ENCODE measurements around the gene APOO.

DNA sequence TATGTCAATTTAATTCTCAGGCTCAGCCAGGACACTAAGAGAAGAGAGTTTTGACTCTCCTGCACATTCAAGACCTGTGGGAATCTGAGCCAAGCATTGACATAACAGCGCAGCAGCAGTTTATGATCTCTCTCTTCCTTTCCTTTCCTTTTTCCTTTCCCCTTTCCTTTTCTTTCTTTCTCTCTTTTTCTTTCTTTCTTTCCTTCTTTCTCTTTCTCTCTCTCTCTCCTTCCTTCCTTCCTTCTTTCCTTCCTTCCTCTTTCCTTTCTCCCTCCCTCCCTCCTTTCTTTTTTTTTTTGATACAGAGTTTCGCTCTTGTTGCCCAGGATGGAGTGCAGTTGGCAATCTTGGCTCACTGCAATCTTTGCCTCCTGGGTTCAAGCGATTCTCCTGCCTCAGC, 103.2 kb downstream of the APOO start:
- TF ChIP-seq, protein P1, sequence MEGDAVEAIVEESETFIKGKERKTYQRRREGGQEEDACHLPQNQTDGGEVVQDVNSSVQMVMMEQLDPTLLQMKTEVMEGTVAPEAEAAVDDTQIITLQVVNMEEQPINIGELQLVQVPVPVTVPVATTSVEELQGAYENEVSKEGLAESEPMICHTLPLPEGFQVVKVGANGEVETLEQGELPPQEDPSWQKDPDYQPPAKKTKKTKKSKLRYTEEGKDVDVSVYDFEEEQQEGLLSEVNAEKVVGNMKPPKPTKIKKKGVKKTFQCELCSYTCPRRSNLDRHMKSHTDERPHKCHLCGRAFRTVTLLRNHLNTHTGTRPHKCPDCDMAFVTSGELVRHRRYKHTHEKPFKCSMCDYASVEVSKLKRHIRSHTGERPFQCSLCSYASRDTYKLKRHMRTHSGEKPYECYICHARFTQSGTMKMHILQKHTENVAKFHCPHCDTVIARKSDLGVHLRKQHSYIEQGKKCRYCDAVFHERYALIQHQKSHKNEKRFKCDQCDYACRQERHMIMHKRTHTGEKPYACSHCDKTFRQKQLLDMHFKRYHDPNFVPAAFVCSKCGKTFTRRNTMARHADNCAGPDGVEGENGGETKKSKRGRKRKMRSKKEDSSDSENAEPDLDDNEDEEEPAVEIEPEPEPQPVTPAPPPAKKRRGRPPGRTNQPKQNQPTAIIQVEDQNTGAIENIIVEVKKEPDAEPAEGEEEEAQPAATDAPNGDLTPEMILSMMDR (IDR thresholded peaks at IDR 0.05), result no peak
- TF ChIP-seq, protein P2, sequence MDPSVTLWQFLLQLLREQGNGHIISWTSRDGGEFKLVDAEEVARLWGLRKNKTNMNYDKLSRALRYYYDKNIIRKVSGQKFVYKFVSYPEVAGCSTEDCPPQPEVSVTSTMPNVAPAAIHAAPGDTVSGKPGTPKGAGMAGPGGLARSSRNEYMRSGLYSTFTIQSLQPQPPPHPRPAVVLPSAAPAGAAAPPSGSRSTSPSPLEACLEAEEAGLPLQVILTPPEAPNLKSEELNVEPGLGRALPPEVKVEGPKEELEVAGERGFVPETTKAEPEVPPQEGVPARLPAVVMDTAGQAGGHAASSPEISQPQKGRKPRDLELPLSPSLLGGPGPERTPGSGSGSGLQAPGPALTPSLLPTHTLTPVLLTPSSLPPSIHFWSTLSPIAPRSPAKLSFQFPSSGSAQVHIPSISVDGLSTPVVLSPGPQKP (IDR thresholded peaks at IDR 0.05; ENCODE audit: low read depth, low read length), result no peak
- TF ChIP-seq RAD21 (conservative IDR thresholded peaks at IDR 0.05 in 1 of 2, IDR thresholded peaks at IDR 0.05 in 1 of 2) (no peak), BHLHE40 (IDR thresholded peaks at IDR 0.05; ENCODE audit: low read depth, low read length) (no peak), RFX5 (IDR thresholded peaks at IDR 0.05) (no peak), RCOR1 (IDR thresholded peaks at IDR 0.05; ENCODE audit: low read depth, low read length) (no peak), SMC3 (IDR thresholded peaks at IDR 0.05) (no peak), TP53 (CRISPR knock-in tag; IDR thresholded peaks at IDR 0.05) (no peak)
- TF ChIP-seq, protein P3, sequence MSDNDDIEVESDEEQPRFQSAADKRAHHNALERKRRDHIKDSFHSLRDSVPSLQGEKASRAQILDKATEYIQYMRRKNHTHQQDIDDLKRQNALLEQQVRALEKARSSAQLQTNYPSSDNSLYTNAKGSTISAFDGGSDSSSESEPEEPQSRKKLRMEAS (IDR thresholded peaks at IDR 0.05), result no peak
- TF ChIP-seq, protein P4, sequence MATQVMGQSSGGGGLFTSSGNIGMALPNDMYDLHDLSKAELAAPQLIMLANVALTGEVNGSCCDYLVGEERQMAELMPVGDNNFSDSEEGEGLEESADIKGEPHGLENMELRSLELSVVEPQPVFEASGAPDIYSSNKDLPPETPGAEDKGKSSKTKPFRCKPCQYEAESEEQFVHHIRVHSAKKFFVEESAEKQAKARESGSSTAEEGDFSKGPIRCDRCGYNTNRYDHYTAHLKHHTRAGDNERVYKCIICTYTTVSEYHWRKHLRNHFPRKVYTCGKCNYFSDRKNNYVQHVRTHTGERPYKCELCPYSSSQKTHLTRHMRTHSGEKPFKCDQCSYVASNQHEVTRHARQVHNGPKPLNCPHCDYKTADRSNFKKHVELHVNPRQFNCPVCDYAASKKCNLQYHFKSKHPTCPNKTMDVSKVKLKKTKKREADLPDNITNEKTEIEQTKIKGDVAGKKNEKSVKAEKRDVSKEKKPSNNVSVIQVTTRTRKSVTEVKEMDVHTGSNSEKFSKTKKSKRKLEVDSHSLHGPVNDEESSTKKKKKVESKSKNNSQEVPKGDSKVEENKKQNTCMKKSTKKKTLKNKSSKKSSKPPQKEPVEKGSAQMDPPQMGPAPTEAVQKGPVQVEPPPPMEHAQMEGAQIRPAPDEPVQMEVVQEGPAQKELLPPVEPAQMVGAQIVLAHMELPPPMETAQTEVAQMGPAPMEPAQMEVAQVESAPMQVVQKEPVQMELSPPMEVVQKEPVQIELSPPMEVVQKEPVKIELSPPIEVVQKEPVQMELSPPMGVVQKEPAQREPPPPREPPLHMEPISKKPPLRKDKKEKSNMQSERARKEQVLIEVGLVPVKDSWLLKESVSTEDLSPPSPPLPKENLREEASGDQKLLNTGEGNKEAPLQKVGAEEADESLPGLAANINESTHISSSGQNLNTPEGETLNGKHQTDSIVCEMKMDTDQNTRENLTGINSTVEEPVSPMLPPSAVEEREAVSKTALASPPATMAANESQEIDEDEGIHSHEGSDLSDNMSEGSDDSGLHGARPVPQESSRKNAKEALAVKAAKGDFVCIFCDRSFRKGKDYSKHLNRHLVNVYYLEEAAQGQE (IDR thresholded peaks at IDR 0.05), result no peak
- TF ChIP-seq, protein P5, sequence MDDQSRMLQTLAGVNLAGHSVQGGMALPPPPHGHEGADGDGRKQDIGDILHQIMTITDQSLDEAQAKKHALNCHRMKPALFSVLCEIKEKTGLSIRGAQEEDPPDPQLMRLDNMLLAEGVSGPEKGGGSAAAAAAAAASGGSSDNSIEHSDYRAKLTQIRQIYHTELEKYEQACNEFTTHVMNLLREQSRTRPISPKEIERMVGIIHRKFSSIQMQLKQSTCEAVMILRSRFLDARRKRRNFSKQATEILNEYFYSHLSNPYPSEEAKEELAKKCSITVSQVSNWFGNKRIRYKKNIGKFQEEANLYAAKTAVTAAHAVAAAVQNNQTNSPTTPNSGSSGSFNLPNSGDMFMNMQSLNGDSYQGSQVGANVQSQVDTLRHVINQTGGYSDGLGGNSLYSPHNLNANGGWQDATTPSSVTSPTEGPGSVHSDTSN (IDR thresholded peaks at IDR 0.05), result no peak
